OCI-LY3 (cell line): ENCODE data around the gene AMDHD2.
"Not testable (repeated sequence)": the region's sequence is repeated elsewhere in the genome, so short reads cannot be mapped to it uniquely, and the experiment has no call there.

Experiments
- H2AFZ ChIP-seq: fragments of 200-600, 300-600 bp; shearing (Covaris generic); 2 replicates; pipeline ENCODE4 v1.6.0; 2014; ENCODE audit warnings: antibody characterized with exemption, low read depth, low read length
- H3K27ac ChIP-seq: fragments of 200-600, 300-600 bp; sonication (generic); 2 replicates; pipeline ENCODE4 v1.5.1; 2014; ENCODE audit warnings: mild to moderate bottlenecking, low read length, moderate library complexity, mixed read lengths
- H3K27me3 ChIP-seq: fragments of 200-600, 300-600 bp; sonication (generic); 2 replicates; pipeline ENCODE4 v1.6.1; 2014; ENCODE audit warnings: low read depth, low read length, mixed read lengths
- H3K36me3 ChIP-seq: fragments of 200-600, 300-600 bp; sonication (generic); replicated peaks from 2 replicates; pipeline ENCODE3; 2014; ENCODE audit warnings: low read depth, low read length, mixed read lengths
- H3K4me1 ChIP-seq: fragments of 300-600, 200-600 bp; sonication (generic); 2 replicates; pipeline ENCODE4 v1.6.1; 2014; ENCODE audit warnings: low read length, mixed read lengths
- H3K4me2 ChIP-seq: fragments of 200-600, 300-600 bp; sonication (generic); 2 replicates; pipeline ENCODE4 v1.6.1; 2014; ENCODE audit warnings: low read length, mixed read lengths
- H3K4me3 ChIP-seq: fragments of 300-600, 200-600 bp; sonication (generic); 2 replicates; pipeline ENCODE4 v1.5.1; 2014; ENCODE audit warnings: antibody characterized with exemption, mild to moderate bottlenecking, low read length, moderate library complexity
- H3K79me2 ChIP-seq: fragments of 300-600, 200-600 bp; shearing (Covaris generic); 2 replicates; pipeline ENCODE4 v1.6.1; 2014; ENCODE audit warnings: mild to moderate bottlenecking, low read length, mixed read lengths
- H3K9ac ChIP-seq: fragments of 300-600, 200-600 bp; shearing (Covaris generic); 2 replicates; pipeline ENCODE4 v1.6.0; 2014; ENCODE audit warnings: mild to moderate bottlenecking, low read length, moderate library complexity
- H3K9me3 ChIP-seq: fragments of 200-600, 300-600 bp; shearing (Covaris generic); 2 replicates; pipeline ENCODE4 v1.6.1; 2014; ENCODE audit warnings: low read length, mixed read lengths; ENCODE audit not compliant: insufficient read depth
- H4K20me1 ChIP-seq: fragments of 200-600, 300-600 bp; sonication (generic); 2 replicates; pipeline ENCODE4 v1.6.1; 2016; ENCODE audit warnings: low read length, mixed read lengths; ENCODE audit not compliant: insufficient read depth

The AMDHD2 gene

DNA sequence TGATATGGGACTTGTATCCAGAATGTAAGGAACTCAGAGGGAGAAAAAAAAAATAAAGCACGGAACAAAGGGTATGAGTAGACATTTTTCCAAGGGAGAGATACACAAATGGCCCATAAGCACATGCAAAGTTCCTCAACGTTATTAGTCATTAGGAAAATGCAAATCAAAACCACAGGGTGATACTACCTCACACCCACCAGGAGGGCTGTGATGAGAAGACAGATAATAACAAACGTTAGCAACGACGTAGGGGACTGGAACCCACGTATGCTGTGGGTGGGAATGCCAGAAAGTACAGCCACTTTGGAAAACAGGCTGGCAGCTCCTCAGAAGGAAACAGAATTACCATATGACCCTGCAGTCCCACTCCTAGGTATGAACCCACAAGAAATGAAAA lies 52.5 kb downstream of the AMDHD2 start:
- not testable (repeated sequence) for H3K4me1 ChIP-seq, H3K36me3 ChIP-seq, H3K79me2 ChIP-seq, H3K9ac ChIP-seq, H3K27me3 ChIP-seq, H3K4me3 ChIP-seq, H2AFZ ChIP-seq, H3K9me3 ChIP-seq, H3K27ac ChIP-seq, H3K4me2 ChIP-seq, H4K20me1 ChIP-seq

- H3K9me3 ChIP-seq, H2AFZ ChIP-seq, H3K36me3 ChIP-seq, H3K4me2 ChIP-seq, H3K9ac ChIP-seq, H3K79me2 ChIP-seq, H3K4me3 ChIP-seq, H3K4me1 ChIP-seq, H4K20me1 ChIP-seq, H3K27me3 ChIP-seq, H3K27ac ChIP-seq: not testable (repeated sequence)
These were observed 55.7 kb downstream of the AMDHD2 start for GRCh38 chr16:2575839-2576238.

DNA sequence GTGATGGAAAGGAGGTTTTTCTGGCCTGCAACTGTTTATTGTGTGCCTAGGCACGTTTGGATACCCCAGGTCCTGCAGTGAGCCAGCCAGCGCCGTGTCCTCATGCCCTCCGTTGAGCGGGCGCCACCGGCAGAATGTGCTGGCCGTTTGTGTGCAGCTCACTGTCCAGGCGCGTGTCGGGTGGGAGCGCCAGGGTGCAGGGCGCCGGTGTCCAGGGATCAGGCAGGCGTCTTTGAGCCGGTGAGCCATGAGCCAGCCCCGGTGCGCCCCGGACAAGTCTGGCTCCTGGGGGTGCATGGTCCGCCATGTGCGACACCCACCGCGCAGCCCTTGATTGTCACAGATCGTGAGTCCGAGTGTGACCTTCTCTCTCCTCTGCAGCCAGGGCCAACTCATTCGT lies 56.9 kb downstream of the AMDHD2 start:
- not testable (repeated sequence) for H3K4me3 ChIP-seq

GRCh38 chr16:2578905-2579304 lies 58.7 kb downstream of the AMDHD2 start:
- not testable (repeated sequence) for H2AFZ ChIP-seq, H3K4me1 ChIP-seq, H3K79me2 ChIP-seq, H3K9ac ChIP-seq, H3K4me3 ChIP-seq, H3K36me3 ChIP-seq, H3K4me2 ChIP-seq, H3K9me3 ChIP-seq, H3K27me3 ChIP-seq, H3K27ac ChIP-seq, H4K20me1 ChIP-seq

More for the DNA sequence above, 56.9 kb downstream of the AMDHD2 start:
- H3K9ac ChIP-seq, H3K4me2 ChIP-seq, H3K9me3 ChIP-seq, H2AFZ ChIP-seq, H3K4me1 ChIP-seq, H3K27me3 ChIP-seq, H3K79me2 ChIP-seq, H4K20me1 ChIP-seq, H3K27ac ChIP-seq, H3K36me3 ChIP-seq: not testable (repeated sequence)

- not testable (repeated sequence) for H4K20me1 ChIP-seq, H3K4me3 ChIP-seq, H3K4me2 ChIP-seq, H3K27me3 ChIP-seq, H2AFZ ChIP-seq, H3K27ac ChIP-seq, H3K9ac ChIP-seq, H3K79me2 ChIP-seq, H3K4me1 ChIP-seq, H3K9me3 ChIP-seq, H3K36me3 ChIP-seq
These were observed 60.0 kb downstream of the AMDHD2 start for GRCh38 chr16:2580143-2580542.

DNA sequence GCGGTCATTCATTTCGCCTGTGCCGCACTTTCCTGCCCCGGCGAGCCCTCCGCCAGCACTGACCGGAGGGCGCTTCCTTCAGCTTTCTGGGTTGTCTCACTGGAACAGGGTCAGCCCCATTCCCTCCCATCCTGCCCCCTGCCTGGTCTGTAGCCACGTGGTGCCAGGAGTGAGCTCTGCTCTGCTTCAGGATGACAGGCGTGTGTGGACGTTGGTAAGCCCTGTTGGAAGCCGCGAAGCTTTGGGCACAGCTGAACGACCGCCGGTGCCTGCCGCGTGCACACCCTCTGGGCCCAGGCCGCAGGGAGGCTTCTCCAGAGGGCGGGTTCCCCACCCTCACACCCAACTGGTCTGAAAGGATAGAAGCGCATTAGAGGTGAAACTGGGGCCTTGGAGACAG lies 60.6 kb downstream of the AMDHD2 start:
- not testable (repeated sequence) for H3K9me3 ChIP-seq, H3K27ac ChIP-seq, H3K79me2 ChIP-seq, H3K9ac ChIP-seq, H3K4me3 ChIP-seq, H2AFZ ChIP-seq, H3K36me3 ChIP-seq, H3K4me2 ChIP-seq, H3K27me3 ChIP-seq, H3K4me1 ChIP-seq, H4K20me1 ChIP-seq
